Measurements from ENCODE around the gene KCNK10. TPM values are rescaled to one million over a fixed set of nuclear protein-coding genes. Genes with fewer than 3 reads are reported as not detected.

The KCNK10 gene
- total RNA-seq, 1 experiment from 2014 or later: 0.96 TPM

DNA sequence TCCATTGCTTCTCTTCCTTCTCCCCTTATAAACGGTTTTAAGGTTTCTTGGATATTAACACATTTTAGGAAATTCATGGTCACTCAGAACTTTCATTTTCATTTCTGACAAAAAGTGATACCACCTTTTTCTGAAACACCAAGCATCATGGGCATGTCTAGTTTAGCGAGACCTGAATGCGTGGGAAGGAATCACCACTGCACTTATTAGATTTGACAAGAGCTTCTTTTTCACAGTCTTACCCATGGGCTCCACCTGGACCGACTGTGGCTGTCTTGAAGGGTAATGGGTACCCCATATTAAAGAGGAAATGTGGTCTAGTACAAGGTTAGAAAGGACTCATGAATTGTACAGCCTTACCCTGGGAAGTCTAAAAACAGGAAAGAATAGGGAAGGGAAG is 95.4 kb downstream of the KCNK10 start:
- CTCF ChIA-PET: no interaction called here
- POLR2A ChIA-PET: no interaction called here
- ATAC-seq (no peak), DNase-seq (ENCODE audit: low spot score) (no peak)
- Mint-ChIP-seq H3K36me3 (peaks cover 11% of the 10 kb centered on the region), H3K9me3 (peaks cover 11% of the 10 kb centered on the region), H3K27me3 (ENCODE audit: low read depth) (no peaks in the 10 kb centered on the region), H3K4me1 (0 out of 2 replicates have a peak, but pooled peaks cover 7% of the 10 kb centered on the region), H3K27ac (no peak overlapping the region), H3K4me3 (no peak overlapping the region)
- no peak for TF ChIP-seq TEAD1 (CRISPR knock-in tag; IDR thresholded peaks at IDR 0.05)
- TF ChIP-seq ZNF232 (CRISPR knock-in tag; IDR thresholded peaks at IDR 0.05): no peak
- TF ChIP-seq, protein P1, sequence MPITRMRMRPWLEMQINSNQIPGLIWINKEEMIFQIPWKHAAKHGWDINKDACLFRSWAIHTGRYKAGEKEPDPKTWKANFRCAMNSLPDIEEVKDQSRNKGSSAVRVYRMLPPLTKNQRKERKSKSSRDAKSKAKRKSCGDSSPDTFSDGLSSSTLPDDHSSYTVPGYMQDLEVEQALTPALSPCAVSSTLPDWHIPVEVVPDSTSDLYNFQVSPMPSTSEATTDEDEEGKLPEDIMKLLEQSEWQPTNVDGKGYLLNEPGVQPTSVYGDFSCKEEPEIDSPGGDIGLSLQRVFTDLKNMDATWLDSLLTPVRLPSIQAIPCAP (CRISPR knock-in tag; IDR thresholded peaks at IDR 0.05): no peak
- no peak for TF ChIP-seq ZNF121 (CRISPR knock-in tag; IDR thresholded peaks at IDR 0.05)
- TF ChIP-seq, protein P2, sequence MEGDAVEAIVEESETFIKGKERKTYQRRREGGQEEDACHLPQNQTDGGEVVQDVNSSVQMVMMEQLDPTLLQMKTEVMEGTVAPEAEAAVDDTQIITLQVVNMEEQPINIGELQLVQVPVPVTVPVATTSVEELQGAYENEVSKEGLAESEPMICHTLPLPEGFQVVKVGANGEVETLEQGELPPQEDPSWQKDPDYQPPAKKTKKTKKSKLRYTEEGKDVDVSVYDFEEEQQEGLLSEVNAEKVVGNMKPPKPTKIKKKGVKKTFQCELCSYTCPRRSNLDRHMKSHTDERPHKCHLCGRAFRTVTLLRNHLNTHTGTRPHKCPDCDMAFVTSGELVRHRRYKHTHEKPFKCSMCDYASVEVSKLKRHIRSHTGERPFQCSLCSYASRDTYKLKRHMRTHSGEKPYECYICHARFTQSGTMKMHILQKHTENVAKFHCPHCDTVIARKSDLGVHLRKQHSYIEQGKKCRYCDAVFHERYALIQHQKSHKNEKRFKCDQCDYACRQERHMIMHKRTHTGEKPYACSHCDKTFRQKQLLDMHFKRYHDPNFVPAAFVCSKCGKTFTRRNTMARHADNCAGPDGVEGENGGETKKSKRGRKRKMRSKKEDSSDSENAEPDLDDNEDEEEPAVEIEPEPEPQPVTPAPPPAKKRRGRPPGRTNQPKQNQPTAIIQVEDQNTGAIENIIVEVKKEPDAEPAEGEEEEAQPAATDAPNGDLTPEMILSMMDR (IDR thresholded peaks at IDR 0.05): no peak
- TF ChIP-seq, protein P3, sequence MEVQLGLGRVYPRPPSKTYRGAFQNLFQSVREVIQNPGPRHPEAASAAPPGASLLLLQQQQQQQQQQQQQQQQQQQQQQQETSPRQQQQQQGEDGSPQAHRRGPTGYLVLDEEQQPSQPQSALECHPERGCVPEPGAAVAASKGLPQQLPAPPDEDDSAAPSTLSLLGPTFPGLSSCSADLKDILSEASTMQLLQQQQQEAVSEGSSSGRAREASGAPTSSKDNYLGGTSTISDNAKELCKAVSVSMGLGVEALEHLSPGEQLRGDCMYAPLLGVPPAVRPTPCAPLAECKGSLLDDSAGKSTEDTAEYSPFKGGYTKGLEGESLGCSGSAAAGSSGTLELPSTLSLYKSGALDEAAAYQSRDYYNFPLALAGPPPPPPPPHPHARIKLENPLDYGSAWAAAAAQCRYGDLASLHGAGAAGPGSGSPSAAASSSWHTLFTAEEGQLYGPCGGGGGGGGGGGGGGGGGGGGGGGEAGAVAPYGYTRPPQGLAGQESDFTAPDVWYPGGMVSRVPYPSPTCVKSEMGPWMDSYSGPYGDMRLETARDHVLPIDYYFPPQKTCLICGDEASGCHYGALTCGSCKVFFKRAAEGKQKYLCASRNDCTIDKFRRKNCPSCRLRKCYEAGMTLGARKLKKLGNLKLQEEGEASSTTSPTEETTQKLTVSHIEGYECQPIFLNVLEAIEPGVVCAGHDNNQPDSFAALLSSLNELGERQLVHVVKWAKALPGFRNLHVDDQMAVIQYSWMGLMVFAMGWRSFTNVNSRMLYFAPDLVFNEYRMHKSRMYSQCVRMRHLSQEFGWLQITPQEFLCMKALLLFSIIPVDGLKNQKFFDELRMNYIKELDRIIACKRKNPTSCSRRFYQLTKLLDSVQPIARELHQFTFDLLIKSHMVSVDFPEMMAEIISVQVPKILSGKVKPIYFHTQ (CRISPR knock-in tag; IDR thresholded peaks at IDR 0.05): no peak
- no peak for TF ChIP-seq MXD4 (CRISPR knock-in tag; IDR thresholded peaks at IDR 0.05; ENCODE audit: borderline replicate concordance)

DNA sequence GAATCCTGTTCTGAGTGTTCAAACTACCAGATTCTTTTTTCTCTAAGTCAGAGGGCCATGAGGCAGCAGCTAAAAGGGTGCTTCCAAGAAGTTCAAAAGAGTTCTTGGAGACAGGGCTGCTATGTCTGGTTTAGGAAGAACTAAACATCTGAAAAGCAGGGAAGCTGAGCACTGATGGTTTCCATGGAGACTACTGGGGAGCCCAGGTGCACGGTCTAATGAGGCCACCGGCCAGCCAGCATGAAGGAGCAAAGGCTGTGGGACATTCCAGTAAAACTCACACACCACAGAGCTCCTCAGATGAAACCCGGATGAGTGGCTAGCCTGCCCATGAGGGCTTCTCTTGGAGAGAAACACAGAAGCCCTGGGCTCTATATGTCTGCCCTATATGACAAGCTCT is 97.3 kb downstream of the KCNK10 start:
- ChIA-PET CTCF (interaction anchor here (0.5 to 1.5 kb wide), 5 partner anchors 9 to 212 kb away, joined by 3 to 7 read pairs (median 6); no protein-coding TSS in a partner anchor), POLR2A (no interaction called here)
- ATAC-seq: peak; percentile 32; the same call in 1 of the 2 replicates
- Mint-ChIP-seq H3K9me3 (peaks cover 26% of the 10 kb centered on the region), H3K36me3 (peaks cover 17% of the 10 kb centered on the region), H3K4me3 (no peak overlapping the region), H3K4me1 (0 out of 2 replicates have a peak, but pooled peaks cover 7% of the 10 kb centered on the region), H3K27ac (no peak overlapping the region), H3K27me3 (ENCODE audit: low read depth) (no peaks in the 10 kb centered on the region)
- no peak for DNase-seq (ENCODE audit: low spot score)
- TF ChIP-seq, protein P4, sequence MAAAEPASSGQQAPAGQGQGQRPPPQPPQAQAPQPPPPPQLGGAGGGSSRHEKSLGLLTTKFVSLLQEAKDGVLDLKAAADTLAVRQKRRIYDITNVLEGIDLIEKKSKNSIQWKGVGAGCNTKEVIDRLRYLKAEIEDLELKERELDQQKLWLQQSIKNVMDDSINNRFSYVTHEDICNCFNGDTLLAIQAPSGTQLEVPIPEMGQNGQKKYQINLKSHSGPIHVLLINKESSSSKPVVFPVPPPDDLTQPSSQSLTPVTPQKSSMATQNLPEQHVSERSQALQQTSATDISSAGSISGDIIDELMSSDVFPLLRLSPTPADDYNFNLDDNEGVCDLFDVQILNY (CRISPR knock-in tag; IDR thresholded peaks at IDR 0.05): no peak
- TF ChIP-seq RORB (CRISPR knock-in tag; IDR thresholded peaks at IDR 0.05) (no peak), ZNF263 (CRISPR knock-in tag; IDR thresholded peaks at IDR 0.05; ENCODE audit: low read depth) (no peak), GRHL2 (CRISPR knock-in tag; IDR thresholded peaks at IDR 0.05; ENCODE audit: insufficient replicate concordance, severe bottlenecking) (no peak), MYBL2 (CRISPR knock-in tag; IDR thresholded peaks at IDR 0.05) (no peak), ATF1 (CRISPR knock-in tag; IDR thresholded peaks at IDR 0.05) (no peak)
- TF ChIP-seq, protein P5, sequence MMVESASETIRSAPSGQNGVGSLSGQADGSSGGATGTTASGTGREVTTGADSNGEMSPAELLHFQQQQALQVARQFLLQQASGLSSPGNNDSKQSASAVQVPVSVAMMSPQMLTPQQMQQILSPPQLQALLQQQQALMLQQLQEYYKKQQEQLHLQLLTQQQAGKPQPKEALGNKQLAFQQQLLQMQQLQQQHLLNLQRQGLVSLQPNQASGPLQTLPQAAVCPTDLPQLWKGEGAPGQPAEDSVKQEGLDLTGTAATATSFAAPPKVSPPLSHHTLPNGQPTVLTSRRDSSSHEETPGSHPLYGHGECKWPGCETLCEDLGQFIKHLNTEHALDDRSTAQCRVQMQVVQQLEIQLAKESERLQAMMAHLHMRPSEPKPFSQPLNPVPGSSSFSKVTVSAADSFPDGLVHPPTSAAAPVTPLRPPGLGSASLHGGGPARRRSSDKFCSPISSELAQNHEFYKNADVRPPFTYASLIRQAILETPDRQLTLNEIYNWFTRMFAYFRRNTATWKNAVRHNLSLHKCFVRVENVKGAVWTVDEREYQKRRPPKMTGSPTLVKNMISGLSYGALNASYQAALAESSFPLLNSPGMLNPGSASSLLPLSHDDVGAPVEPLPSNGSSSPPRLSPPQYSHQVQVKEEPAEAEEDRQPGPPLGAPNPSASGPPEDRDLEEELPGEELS (CRISPR knock-in tag; IDR thresholded peaks at IDR 0.05): no peak
- TF ChIP-seq, protein P6, sequence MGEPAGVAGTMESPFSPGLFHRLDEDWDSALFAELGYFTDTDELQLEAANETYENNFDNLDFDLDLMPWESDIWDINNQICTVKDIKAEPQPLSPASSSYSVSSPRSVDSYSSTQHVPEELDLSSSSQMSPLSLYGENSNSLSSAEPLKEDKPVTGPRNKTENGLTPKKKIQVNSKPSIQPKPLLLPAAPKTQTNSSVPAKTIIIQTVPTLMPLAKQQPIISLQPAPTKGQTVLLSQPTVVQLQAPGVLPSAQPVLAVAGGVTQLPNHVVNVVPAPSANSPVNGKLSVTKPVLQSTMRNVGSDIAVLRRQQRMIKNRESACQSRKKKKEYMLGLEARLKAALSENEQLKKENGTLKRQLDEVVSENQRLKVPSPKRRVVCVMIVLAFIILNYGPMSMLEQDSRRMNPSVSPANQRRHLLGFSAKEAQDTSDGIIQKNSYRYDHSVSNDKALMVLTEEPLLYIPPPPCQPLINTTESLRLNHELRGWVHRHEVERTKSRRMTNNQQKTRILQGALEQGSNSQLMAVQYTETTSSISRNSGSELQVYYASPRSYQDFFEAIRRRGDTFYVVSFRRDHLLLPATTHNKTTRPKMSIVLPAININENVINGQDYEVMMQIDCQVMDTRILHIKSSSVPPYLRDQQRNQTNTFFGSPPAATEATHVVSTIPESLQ (CRISPR knock-in tag; IDR thresholded peaks at IDR 0.05): no peak
- TF ChIP-seq, protein P7, sequence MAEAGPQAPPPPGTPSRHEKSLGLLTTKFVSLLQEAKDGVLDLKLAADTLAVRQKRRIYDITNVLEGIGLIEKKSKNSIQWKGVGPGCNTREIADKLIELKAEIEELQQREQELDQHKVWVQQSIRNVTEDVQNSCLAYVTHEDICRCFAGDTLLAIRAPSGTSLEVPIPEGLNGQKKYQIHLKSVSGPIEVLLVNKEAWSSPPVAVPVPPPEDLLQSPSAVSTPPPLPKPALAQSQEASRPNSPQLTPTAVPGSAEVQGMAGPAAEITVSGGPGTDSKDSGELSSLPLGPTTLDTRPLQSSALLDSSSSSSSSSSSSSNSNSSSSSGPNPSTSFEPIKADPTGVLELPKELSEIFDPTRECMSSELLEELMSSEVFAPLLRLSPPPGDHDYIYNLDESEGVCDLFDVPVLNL (CRISPR knock-in tag; IDR thresholded peaks at IDR 0.05; ENCODE audit: borderline replicate concordance, low read depth): no peak
